HG02981 (cell line): Measurements from ENCODE around the gene SOSTDC1.
"Not testable (repeated sequence)": the region's sequence is repeated elsewhere in the genome, so short reads cannot be mapped to it uniquely, and the experiment has no call there.

Experiments used
- ATAC-seq: cut with Tn5 transposase; IDR thresholded peaks from one replicate; pipeline ENCODE4 v1.9.1; 2021; ENCODE audit warnings: mild to moderate bottlenecking, moderate library complexity; ENCODE audit not compliant: unreplicated experiment

The SOSTDC1 gene, protein sequence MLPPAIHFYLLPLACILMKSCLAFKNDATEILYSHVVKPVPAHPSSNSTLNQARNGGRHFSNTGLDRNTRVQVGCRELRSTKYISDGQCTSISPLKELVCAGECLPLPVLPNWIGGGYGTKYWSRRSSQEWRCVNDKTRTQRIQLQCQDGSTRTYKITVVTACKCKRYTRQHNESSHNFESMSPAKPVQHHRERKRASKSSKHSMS

DNA sequence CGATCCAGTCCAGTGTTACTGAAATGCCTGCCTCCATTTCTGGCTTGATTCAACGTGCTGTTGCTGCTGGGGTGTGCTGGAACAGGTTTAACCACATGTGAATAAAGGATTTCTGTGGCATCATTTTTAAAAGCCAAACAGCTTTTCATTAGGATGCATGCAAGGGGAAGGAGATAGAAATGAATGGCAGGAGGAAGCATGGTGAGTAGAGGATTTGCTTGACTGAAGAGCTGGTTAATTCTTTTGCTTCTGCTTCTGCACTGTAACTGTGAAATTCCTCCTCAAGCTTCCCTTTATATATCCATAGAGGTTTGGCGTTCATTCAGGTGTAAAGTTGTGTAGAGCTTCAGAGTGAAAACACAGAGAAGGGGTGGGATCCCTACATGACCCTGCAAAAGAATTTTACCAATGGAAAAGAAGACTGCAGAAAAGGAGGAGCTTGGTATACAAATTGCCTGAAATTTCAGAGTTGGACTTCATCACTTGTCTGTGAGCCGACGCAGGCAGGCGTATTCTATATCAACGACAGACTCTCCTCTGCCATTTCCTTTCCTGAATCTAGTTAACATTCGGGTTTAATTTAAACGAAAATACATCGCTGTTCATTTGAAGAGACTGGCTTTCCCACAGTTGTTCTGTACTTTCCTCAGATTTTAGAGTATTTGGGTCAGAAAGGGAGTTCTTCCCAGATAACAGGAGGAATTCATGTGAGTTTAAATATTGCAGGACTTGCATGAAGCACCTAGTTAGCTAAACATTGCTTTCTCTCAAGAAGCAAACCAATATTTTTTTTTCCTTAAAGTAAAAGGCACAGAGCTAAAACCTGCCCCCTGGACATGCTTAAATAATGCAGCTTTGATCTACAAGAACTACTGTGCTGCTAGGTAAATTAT is at the start of gene SOSTDC1:
TSS of gene SOSTDC1 (minus strand) at position 270 of the 893 bp plus-strand sequence. CDS start at position 200, 70 bp downstream.
- ATAC-seq = no peak

DNA sequence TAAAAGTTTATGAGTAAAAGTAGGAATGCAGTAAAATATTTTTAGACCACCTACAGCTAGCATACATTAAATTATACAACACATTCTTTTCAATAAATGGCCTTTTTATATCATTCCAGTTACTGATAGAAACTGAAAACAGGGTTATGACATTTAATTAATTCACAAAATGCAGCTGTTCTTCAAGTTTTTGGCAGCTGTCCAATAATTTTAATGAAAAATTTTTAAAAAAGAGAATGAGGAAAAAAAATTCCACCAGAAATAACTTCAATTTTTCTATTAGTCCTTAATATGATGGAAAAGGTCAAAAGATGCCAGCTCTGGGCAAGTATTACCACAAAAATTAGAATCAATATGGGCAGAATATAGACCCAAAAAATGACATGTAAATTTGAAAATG is 49.2 kb upstream of the SOSTDC1 start:
- no peak for ATAC-seq

DNA sequence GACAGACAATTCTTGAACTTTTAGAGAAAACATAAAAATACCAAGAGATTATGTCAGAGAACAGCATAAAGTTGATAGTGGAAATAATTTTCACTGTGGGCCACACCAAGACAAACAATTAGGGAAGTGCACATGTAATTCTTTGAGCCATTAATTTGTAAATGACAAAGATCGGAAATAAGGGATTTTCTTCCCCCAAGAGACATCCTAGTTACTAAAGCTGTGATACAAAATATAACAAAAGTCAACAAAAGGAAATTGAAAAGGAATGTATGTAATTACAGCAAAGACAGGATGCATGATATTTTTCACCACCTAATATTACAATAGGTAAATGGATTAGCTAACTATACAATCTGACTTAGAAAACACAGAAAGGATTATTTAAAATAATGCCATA is 48.7 kb upstream of the SOSTDC1 start:
- no peak for ATAC-seq

DNA sequence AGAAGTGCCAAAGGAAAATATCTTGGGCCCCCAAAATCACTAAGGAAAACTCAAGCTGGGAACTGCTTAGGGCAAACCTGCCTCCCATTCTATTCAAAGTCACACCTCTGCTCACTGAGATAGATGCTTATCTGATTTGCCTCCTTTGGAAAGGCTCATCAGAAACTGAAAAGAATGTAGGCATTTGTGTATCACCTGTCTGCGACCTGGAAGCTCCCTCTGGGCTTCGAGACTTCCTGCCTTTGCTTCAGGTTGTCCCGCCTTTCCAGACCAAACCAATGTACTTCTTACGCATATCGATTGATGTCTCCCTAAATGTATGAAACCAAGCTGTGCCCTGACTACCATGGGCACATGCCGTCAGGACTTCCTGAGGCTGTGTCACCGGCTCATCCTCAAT is 46.6 kb upstream of the SOSTDC1 start:
- no peak for ATAC-seq

DNA sequence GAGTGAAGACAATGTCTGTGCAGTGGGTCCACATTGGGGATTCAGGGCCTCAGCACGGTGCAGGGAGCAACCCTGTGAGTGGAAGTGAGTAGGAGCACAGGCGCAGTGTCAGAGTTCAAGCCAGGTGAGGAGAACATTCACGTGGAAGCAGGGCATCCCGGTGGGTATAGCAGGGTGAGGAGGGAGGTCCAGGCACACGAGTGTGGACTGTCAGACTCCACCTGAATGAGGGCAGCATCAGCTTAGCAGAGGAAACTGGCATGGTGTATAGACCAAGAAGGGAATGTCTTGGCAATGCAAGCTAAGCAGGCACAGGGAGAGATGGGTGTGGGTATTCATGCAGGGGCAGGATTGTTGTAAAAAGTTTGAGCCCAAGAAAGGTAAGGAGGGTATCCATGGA is 45.8 kb upstream of the SOSTDC1 start:
- no peak for ATAC-seq

DNA sequence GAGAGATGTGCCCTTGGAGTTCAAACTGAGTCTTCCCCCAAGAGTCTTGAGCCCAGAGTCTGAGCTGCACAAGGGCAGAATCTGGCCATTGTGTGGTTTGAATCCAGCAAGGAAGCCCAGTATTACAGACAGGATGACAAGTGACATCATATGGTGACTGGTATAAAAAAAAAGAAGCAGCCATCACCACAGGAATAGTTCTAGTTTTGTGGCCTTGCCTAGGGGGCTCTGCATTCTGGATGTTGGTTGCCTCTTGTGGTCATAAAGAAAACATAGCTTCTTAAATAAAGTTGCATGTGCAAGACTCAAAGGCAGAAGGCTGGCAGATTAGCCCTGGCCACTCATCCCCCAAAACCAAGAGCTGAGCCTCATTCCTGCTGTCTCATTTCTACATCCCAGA is 44.3 kb upstream of the SOSTDC1 start:
- no peak for ATAC-seq

DNA sequence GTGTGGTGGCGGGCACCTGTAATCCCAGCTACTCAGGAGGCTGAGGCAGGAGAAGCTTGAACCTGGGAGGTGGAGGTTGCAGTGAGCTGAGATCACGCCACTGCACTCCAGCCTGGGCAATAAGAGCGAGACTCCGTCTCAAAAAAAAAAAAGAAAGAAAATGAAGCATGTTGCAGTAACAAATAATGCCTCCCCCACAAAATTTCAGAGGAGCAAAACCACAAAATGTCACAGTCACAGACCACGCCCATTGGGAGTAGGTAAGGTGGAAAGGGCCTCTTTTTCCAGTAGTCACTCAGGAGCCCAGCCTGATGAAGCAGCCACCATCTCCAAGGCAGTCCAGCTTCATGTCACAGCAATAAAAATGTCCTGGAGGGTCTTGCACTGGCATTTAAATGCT is 40.9 kb upstream of the SOSTDC1 start:
- ATAC-seq = not testable (repeated sequence)

DNA sequence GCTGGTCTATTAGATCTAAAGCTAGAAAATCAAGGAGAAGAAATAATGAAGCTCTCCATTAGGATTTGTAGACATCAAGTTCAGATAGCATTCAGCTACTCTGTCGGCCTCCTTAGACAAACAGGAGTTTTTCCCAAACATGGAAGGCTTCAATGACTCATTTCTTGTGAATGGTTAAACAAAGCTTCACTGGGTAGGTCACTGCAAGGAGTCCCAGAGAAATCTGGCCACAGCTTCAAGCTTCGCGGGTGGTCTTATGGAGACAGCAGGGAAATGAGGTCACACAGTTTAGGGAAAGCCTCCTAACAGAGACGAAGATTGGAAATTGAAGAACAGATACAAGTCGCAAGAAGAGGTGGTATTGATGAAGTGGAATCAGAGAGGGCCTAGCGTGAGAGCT is 38.5 kb upstream of the SOSTDC1 start:
- no peak for ATAC-seq

DNA sequence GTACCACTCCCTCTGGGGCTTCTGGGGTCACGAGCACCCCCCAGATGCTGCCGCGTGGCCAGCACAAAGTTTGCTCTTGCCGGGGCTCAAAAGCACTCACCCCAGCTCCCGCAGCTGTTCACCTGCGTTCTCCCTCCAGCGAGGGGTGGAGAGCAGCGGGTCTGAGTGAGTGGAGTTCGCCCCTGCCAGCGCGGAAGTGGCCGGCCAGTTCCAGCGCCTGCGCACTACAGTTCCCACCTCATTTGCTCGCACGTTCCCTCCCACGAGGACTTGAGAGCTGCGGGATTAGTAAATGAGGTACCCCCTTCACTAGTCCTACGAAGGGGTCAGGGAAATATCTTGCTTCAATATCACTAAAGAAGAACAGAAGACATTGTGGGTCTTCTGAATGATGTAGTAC is 36.8 kb upstream of the SOSTDC1 start:
- no peak for ATAC-seq

DNA sequence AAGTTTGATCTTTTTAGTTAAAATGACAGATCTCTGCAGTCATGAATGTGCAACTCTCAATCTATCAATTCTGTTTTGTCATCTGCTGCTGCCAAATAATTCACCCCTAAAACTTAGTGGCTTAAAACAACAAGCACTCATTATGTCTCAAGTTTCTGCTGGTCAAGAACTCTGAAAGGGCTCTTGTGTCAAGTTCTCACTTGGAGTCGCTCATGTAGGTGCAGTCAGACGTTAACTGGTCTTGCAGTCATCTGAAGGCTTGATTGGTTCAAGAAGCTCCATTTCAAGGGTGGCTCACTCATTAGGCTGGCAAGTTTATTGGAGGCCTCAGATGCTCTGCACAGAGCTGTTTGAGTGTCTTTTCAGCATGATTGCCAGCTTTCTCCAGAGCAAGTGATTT is 32.6 kb upstream of the SOSTDC1 start:
- no peak for ATAC-seq

DNA sequence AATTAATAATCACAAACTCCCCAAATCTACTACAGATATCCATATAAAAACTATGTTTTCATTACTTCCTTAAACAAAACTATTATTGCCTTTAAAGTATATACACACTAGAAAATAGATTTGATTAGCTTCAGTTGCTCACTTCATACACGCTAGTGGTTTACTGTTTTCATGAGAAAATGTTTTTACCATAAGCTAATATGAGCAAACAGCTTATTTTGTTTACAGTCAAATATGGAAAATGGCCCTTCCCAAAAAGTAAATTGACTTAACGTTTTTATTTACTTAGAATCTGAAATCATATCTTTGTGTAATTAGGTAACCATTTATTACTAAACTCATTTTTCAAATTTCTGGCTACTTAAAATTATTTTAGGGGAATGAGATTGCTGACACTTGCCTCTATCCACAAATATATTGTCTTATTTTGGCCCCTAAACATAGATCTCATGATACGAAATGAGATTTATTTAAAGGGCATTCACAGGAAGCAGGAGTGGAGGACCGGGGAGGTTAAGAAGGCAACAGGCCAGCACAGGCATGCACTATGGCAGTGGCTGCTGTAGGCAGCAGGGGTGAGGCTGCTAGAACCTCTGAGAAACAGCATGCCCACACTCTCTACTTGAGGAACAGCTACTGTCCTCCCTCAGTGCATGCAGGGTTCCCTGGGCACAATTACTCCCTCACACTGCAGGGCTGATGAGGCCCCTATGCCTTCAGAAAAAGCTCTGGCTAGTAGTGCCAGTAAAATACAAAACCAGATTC is 29.6 kb upstream of the SOSTDC1 start:
- ATAC-seq = no peak

DNA sequence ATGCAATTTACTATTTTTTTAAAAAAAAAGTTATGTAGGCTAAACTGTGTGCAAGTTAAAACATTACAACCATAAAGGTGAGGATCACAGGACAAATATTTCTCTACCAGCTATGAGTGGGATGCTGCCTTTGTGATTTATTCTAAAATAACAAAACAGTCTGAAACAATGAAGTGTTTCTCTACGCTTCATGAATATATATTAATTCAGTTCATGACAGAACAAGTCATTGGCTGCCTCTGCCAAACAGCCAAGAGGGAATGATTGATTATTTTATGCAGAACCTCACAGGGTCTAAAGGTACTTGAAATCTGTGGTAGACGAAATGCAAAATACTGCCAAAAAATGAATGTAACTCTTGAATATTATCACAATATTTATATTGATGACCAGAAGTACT is 29.0 kb upstream of the SOSTDC1 start:
- ATAC-seq = no peak

DNA sequence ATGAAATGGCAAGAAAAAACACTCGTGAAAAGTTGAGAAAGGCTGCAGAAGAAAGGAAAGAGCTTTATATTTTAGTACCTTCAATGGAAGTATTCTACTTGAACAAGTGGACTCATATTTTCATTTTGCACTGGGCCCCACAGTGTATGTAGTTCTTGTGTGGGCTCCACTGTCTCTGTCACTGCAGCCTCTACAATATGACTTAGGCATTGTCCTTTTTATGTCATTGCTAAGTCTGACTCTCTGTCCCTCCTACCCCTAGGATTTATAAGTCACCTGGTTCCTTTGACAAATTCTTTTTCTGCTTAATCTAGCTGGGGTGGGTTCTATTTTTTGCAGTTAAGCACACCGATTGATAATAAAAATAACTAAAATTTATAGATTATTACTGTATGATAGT is 27.7 kb upstream of the SOSTDC1 start:
- ATAC-seq = no peak

DNA sequence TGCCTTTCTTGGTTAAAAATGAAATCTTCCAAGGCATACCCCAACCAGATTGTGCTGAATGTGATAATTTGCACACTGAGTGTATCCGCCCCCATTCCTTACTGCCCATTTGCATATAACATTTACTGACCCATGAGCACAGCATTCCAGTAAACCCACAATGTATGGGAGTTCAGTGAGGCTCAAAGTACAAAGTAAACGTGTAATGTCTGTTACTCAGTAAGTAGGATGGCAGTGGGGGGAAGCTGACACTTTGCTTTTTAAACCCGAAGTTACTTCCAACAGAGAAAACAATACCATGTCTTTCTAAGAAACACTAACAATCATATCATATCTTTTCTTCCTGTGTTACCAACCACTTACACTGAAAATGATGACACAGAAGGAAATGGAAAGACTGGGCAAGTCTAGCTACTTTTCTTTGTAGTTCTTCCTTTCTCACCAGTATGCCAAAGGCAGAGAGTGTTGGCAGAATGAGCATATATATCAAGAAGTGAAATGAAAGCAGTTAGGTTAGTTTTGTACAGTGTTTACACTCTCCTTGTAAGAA is 27.1 kb upstream of the SOSTDC1 start:
- no peak for ATAC-seq

DNA sequence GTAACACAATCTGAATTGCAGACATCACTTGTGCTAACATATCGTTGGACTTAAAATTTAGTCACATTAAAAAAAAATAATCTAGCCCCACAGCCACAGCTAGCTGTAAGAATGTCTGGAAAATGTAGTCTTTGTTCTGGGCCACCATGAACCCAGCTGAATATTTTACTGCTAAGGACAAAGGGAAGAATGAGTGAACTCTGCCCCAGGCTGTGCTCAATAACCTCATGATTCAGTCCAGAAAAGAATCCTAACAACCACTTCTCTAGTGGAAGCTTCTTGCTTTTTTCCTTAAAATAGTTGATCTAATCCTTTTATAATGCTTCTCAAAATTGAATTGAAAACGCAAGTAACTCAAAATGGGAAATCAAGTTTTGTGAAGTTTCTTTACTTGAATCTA is 25.6 kb upstream of the SOSTDC1 start:
- ATAC-seq = no peak

DNA sequence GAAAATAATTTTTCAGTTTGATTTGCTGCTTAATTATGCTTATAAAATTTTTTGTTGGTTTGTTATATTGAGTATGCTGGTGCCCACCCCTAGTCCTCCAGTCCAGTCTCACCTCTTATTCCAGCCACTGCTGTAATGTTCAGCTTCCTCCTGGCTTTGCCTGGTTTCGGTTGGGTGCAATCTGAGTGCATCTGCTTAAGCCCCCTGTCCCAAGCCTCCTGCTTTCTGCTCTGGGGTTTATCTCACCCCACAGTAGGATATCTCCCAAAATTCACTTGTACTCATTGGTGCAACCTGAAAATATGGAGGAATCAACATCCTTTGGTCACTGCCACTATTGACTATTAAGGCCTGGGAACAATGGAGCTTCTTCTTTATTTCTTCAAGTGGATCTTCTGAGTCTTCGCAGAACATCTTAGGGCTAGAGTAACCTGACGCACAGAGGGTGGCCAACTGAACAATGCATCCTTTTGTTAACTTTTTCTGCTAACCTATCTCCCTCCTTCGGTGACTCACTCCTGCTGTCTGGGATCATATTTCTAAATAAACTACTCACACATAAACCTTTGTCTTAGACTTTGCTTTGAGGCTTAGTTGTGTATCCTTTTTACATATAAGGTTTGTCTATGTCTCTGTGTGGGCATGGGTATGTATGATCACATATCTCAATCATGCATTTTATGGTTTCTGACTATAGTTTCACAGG is 19.1 kb upstream of the SOSTDC1 start:
- ATAC-seq = no peak

DNA sequence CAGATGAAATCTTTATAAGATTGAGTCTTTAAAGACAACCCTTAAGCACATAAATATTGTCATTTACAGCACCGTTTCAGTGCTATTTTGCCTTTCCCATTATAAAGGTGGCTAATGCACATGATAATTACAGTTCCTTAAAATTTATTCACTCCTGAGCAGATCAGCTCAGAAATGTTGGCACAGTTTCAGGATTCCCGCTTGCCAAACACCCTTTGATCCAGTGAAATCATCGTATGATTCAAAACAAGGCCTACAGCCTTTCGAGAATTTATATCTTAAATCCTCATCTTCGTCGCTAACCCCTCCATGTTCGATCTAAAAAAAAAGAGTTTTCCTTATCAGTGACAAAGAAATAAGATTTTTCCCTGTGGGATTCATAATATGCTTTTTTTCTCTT is 14.1 kb upstream of the SOSTDC1 start:
- no peak for ATAC-seq

DNA sequence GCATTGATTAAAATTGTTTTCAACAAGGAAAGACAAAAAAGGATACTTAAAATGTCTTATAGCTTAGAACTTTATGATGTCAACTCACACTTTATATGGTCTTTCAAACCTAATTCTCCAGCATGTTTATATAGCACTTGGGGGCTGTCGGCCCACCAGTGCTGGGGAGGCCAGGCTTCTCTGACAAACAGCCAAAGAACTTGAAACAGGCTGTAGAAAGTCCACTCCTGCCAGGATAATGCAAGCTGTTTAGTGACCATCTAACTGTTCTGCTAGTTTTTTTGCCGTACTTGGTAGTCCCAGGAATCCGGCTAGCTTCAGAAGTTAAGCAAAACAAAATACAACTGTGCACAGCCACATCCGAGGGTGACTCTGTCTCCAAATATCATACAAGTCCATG is 13.6 kb upstream of the SOSTDC1 start:
- ATAC-seq = no peak

DNA sequence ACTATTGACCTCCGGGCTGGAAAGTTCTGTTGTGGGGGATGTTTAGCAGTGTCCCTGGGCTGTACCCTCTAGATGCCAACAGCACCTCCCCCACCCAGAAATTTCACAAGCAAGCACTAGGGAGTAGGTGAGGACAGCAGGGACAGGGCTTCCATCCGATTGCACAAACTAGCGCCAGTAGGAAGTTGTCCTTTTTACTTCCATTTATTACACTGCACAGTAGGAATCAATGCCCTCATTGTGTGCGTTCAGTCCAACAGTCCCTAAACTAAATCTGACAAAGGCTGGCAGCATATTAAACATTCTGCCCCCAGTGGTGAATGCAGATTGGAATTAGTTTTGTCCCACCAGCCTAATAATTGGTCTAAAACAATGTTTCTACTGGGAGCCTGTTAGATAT is 6.4 kb upstream of the SOSTDC1 start:
- no peak for ATAC-seq

DNA sequence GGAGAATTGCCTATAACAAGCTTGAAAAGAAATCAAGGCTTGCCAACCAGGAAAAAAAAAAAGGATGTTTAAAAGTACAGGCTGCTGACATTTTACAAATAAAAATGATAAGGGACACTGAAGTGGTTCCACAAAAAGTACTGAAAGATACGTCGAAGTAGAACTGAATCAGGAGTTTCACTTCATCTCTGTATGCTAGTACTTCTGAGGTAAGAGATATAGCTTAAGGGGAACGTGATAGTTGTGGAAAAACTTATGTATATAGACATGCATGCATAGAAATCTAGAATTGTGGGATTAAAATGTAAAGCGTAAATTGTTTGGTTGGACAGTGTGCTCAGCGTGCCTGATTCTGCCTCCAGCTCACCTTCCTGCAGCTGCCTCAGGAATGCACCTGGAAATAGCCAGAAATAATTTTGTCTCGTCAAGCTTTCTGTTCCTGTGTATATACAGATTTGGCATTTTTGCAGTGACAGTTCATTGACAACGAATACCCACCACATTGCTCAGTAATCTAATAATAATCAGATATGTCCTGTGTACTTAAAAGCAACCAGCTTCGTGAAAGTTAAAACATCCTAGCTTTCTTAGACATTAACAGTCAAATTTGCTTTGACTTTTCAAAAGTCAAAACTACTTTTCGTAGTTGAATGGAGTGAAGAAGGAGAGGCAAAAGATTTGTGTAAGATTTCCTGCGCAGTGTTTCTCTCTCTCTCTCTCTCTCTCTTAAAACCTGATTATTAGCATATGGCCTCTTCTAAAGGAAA is 1.4 kb downstream of the SOSTDC1 start:
- no peak for ATAC-seq
